NCI-H2196 (cell line): ENCODE measurements around the gene ATP2B1.
A peak's percentile ranks its signal among the peaks of the same experiment; 100 is the strongest.
"Not testable (repeated sequence)": the region's sequence is repeated elsewhere in the genome, so short reads cannot be mapped to it uniquely, and the experiment has no call there.

Experiments
- DNase-seq: peaks from one replicate; lab custom pipeline; 2025; ENCODE audit not compliant: unreplicated experiment; lab: John Stamatoyannopoulos, UW

The ATP2B1 gene

GRCh38 chr12:89708565-89709156, at the start of gene ATP2B1:
Gene ATP2B1 (minus strand): TSS chr12:89708838. CDS start chr12:89655886, 52,952 bp downstream.
- DNase-seq: peak; percentile 73

GRCh38 chr12:89757987-89758386, 49.3 kb upstream of the ATP2B1 start:
- DNase-seq: not testable (repeated sequence)

DNA sequence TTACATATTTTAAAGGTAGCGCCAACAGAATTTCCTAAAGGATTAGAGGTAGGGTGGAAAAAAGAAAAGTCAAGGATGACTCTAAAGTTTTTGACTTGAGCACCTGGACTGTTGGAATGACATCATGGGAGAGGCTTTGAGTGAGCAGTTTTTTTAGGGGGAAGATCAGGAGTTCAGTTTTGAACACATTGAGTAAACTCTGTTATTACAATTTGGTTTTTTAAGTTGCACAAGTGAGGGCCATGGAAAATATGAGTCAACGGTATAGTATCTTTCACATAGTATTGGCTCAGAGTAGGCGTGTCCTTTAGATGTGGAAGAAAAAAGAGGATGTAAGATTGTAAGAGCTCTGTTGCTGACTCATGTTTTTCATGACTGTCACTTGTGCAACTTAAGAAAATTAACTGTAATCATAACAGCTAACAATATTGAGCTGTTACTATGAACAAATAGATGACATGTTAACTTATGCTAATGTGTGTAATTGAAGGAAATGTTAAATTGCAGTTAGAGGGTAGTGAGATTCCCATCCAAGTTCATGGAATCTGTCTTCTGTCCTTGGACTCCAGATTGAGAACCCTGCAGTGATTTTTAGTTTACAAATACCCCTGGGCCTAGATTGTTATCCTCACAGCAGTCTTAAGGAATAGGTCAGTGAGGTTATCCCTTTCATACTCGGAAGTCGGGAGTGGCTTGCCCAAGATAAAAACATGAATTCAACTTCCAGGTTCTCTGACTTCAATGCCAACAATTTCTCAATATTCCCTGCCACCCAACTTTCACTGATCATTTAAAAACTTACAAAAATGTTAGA, 48.2 kb upstream of the ATP2B1 start:
- no peak for DNase-seq

- no peak for DNase-seq
Observed at GRCh38 chr12:89756194-89756584, 47.6 kb upstream of the ATP2B1 start.

- DNase-seq: no peak
Observed at GRCh38 chr12:89753997-89754396, 45.4 kb upstream of the ATP2B1 start.

GRCh38 chr12:89752341-89752740, 43.7 kb upstream of the ATP2B1 start:
- no peak for DNase-seq

DNA sequence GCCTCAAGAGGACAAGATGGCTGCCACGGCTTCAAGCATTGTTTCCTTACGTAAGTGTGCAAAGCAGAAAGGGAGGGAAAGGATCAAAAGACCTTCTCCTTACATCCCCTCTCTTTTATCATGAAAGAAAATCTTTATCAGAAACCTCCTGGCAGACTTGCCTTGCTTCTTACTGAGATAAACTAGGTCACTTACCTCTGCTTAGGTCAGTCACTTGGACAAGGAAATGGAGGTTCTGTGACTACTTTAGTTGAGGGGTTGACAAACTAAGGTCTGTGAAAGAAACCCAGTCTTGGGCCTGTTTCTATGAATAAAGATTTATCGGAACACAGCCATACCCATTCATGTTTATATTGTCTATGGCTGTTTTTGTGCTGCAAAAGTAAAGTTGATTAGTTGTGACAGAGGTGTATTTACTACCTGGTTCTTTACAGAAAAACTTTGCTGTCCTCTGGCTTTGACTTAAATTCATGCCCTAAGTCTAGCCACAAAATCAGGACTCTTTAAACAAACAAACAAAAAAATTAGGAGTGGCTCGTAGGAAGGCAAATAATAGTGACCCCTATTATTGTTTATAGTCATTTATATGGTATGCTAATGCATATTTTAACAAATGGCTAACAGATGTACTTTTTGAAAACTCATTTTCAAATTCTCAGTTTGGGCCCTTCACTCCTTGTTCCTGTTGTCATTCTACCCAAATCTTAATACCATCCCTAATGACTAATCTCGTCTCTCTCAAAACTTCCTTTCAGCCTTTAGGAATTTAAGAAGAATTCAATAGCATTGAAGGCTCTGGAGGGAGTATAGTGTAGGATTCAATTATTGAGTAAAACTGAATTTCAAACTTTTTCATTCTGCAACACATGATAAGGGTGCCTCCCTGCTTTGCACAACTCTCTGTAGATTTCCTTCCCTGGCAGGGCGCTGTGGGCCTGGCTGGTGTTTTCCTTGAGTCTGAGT, 42.0 kb upstream of the ATP2B1 start:
- no peak for DNase-seq

DNA sequence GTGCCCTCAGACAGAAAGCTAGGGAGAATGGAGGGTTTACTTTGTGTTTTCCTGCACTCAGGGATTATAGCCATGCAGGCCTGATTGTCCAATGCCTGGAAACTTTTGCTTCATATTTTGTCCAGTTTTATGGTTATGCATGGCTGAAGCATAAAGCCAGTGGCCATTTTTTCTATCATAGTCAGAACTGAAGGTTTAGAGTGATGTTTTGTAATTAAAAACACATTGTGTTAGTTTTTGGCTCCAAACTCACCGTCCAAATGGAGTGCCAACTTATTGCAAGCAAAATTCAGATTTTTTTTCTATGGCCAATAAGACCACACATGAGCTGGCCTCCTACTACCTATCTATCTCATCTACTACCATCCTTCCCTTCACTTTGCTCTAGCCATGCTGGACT, 40.2 kb upstream of the ATP2B1 start:
- no peak for DNase-seq

DNA sequence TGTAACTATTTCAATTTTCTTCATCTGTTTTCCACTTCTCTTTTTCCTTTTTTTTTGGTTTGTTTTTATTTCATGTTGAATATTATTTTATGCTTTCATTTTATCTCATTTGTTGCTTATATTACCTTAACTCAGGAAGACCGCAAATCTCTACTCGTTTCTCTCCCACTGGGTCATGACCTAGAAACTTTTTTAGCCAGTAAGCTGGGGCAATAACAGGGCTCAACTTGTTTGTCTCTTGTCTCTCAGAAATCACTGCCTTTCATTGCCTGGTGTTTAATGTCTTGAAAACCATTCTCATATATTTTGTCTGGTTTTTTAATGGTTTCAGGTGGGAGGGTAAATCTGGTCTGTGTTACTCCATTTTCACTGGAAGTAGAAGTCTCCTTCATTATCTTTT, 36.6 kb upstream of the ATP2B1 start:
- DNase-seq: no peak

DNA sequence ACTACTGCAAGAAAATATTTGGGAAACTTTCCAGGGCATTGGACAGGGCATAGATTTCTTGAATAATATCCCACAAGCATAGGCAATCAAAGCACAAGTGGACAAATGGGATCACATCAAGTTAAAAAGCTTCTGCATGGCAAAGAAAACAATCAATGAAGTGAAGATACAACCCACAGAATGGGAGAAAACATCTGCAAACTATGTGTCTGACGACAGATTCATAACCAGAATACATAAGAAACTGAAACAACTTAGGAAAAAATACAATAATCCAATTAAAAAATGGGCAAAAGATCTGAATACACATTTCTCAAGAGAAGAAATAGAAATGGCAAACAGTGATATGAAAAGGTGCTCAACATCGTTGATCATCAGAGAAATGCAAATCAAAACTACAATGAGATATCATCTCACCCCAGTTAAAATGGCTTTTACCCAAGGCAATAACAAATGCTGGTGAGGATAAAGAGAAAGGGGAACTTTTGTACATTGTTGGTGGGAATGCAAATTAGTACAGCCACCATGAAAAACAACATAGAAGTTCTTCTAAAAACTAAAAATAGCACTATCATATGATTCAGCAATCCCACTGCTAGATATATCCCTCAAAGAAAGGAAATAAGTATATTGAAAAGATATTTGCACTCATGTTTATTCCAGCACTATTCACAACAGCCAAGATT, 33.8 kb upstream of the ATP2B1 start:
- no peak for DNase-seq

- DNase-seq: no peak
Observed at GRCh38 chr12:89740943-89741342, 32.3 kb upstream of the ATP2B1 start.

DNA sequence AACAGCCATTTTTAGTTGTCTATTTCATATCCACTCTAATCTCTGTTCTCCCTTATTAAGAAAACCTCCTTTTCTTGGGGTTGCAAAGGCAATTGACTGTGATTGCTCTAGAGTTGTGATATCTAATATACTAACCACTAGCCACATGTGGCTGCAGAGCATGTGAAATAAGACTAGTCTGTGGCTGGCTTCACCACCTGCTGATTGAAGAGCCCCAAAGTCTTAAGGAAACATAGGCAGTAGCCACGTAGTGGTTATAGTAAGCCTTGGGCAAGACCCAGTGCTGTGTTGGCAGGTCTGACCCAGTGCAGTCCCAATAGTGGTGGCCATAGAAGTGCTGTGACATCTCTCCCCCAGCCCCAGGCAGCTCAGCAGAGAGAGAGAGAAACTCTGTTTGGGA, 28.4 kb upstream of the ATP2B1 start:
- DNase-seq: no peak

DNA sequence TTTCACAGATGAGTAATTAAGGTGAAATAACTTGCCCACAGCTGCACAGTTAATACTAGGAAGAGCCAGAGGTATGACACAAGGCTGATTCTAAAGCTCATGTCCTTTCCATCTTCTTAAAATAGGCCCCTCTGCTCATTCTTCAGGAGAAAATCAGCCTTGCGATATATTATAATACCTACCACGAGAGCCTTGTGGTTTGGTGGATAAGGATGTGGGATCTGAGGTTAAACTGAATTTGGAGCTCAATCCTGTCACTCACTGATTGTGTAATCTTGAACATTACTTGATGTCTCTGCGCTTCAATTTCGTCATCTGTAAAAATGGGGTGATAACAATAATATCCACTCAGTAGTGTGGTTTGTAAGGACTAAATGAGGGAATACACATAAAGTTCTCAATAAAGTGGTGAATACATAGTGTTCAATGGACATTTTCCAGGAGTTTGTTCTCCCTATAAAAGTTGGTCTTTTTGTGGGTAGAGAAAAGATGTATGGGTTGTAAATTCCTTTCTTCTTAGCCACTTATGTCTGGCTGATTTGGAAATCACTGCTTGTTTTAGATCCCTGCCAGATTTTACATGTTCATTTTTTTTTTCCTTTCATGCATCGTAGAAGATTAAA, 25.1 kb upstream of the ATP2B1 start:
- no peak for DNase-seq

DNA sequence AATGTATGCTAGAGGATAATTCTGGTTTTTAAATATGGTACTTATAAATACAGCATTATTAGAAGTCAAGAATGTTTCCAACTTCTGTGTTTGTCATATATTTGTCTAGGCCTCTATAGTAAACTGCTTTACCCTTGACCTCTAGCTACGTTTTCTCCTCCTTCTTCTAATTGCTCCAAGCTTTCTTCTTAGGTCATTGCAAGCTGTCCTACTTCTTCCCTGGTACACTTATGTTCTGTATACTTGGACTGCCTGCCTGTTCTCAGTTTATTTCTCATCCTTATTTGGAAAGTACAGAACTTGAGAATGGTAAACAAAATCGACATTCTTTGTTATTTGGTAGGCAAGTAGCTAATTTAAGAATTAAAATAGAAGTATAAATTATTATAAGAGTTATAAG, 23.9 kb upstream of the ATP2B1 start:
- DNase-seq: no peak

GRCh38 chr12:89731614-89732013, 23.0 kb upstream of the ATP2B1 start:
- no peak for DNase-seq

- DNase-seq: no peak
Observed at GRCh38 chr12:89731089-89731488, 22.5 kb upstream of the ATP2B1 start.

- no peak for DNase-seq
Observed at GRCh38 chr12:89729946-89730459, 21.4 kb upstream of the ATP2B1 start.

DNA sequence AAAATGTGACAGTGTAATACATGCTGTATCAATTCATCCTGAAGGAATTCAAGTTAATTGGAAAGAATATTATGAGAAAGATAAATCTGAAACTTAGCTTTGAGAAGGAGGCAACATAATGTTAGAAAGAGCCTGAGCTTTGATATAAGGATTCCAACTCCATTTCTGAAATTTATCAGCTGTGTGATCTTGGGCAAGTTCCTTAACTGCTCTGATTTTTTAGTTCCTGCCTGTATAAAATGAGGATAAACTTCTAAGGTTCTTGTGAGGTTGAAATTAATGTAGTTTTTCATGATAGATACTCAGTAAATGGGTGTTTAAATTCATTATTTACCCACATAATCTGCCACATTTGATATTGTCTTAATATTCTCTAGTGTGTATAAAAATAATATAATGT, 14.6 kb upstream of the ATP2B1 start:
- DNase-seq: no peak

- no peak for DNase-seq
Observed at GRCh38 chr12:89721291-89721987, 12.8 kb upstream of the ATP2B1 start.
